HUES6 (cell line): ENCODE results near the gene CCL14.

Experiments
- H3K27ac ChIP-seq: 2 replicates; pipeline ENCODE4 v1.7.0; 2013; ENCODE audit warnings: low read depth, mild to moderate bottlenecking, low read length, inconsistent platforms
- H3K27me3 ChIP-seq: 2 replicates; pipeline ENCODE4 v1.6.1; 2013; ENCODE audit warnings: low read length; ENCODE audit not compliant: control insufficient read depth, insufficient read depth
- H3K36me3 ChIP-seq: 2 replicates; pipeline ENCODE4 v1.6.1; 2013; ENCODE audit warnings: low read length; ENCODE audit not compliant: control insufficient read depth, insufficient read depth
- H3K4me1 ChIP-seq: 2 replicates; pipeline ENCODE4 v1.6.1; 2013; ENCODE audit warnings: low read length; ENCODE audit not compliant: control insufficient read depth, insufficient read depth
- H3K4me3 ChIP-seq: 2 replicates; pipeline ENCODE4 v1.5.1; 2013; ENCODE audit warnings: low read depth, low read length
- H3K9ac ChIP-seq: one replicate; pipeline ENCODE4 v1.6.1; 2013; ENCODE audit warnings: mild to moderate bottlenecking, low read length
- H3K9me3 ChIP-seq: 2 replicates; pipeline ENCODE4 v1.6.1; 2013; ENCODE audit warnings: low read depth, low read length; ENCODE audit not compliant: control insufficient read depth, insufficient read depth

CCL14 gene

GRCh38 chr17:35972066-35972465 is 14.5 kb downstream of the CCL14 start:
- Histone ChIP-seq H3K27ac (no peak overlapping the region), H3K4me1 (peaks cover 4% of the 10 kb centered on the region), H3K9ac (no peak overlapping the region)

GRCh38 chr17:35969558-35970380 is 16.8 kb downstream of the CCL14 start:
- H3K9me3 ChIP-seq: no peaks in the 10 kb centered on the region
- H3K4me1 ChIP-seq: peaks cover 4% of the 10 kb centered on the region
- no peaks in the 10 kb centered on the region for H3K36me3 ChIP-seq
- no peak overlapping the region for H3K27ac ChIP-seq
- no peak overlapping the region for H3K9ac ChIP-seq
- no peak overlapping the region for H3K4me3 ChIP-seq
- no peaks in the 10 kb centered on the region for H3K27me3 ChIP-seq

More at GRCh38 chr17:35972066-35972465, 14.5 kb downstream of the CCL14 start:
- Histone ChIP-seq H3K9me3 (no peaks in the 10 kb centered on the region), H3K27me3 (no peaks in the 10 kb centered on the region), H3K36me3 (no peaks in the 10 kb centered on the region), H3K4me3 (no peak overlapping the region)

GRCh38 chr17:35968520-35969054 is 17.9 kb downstream of the CCL14 start:
- no peaks in the 10 kb centered on the region for H3K27me3 ChIP-seq
- no peaks in the 10 kb centered on the region for H3K36me3 ChIP-seq
- no peaks in the 10 kb centered on the region for H3K9me3 ChIP-seq
- peaks cover 4% of the 10 kb centered on the region for H3K4me1 ChIP-seq
- H3K4me3 ChIP-seq: no peak overlapping the region
- no peak overlapping the region for H3K9ac ChIP-seq
- H3K27ac ChIP-seq: no peak overlapping the region

- H3K4me3 ChIP-seq: no peak overlapping the region
- H3K4me1 ChIP-seq: peaks cover 4% of the 10 kb centered on the region
- H3K9me3 ChIP-seq: no peaks in the 10 kb centered on the region
- H3K9ac ChIP-seq: no peak overlapping the region
- no peaks in the 10 kb centered on the region for H3K27me3 ChIP-seq
- H3K27ac ChIP-seq: no peak overlapping the region
- no peaks in the 10 kb centered on the region for H3K36me3 ChIP-seq
Observed at GRCh38 chr17:35965272-35965671, 21.3 kb downstream of the CCL14 start.

GRCh38 chr17:35963663-35964062 is 22.9 kb downstream of the CCL14 start:
- Histone ChIP-seq H3K9me3 (no peaks in the 10 kb centered on the region), H3K27me3 (no peaks in the 10 kb centered on the region), H3K4me3 (no peak overlapping the region), H3K36me3 (no peaks in the 10 kb centered on the region), H3K4me1 (no peaks in the 10 kb centered on the region), H3K9ac (no peak overlapping the region), H3K27ac (no peak overlapping the region)

- no peaks in the 10 kb centered on the region for H3K36me3 ChIP-seq
- no peaks in the 10 kb centered on the region for H3K9me3 ChIP-seq
- H3K27ac ChIP-seq: no peak overlapping the region
- H3K9ac ChIP-seq: no peak overlapping the region
- H3K4me1 ChIP-seq: peaks cover 10% of the 10 kb centered on the region
- no peaks in the 10 kb centered on the region for H3K27me3 ChIP-seq
- no peak overlapping the region for H3K4me3 ChIP-seq
Observed at GRCh38 chr17:35953720-35954119, 32.8 kb downstream of the CCL14 start.

- no peaks in the 10 kb centered on the region for H3K27me3 ChIP-seq
- no peak overlapping the region for H3K9ac ChIP-seq
- no peaks in the 10 kb centered on the region for H3K36me3 ChIP-seq
- peaks cover 10% of the 10 kb centered on the region for H3K4me1 ChIP-seq
- no peak overlapping the region for H3K4me3 ChIP-seq
- no peak overlapping the region for H3K27ac ChIP-seq
- no peaks in the 10 kb centered on the region for H3K9me3 ChIP-seq
Observed at GRCh38 chr17:35949401-35949800, 37.1 kb downstream of the CCL14 start.

- Histone ChIP-seq H3K36me3 (no peaks in the 10 kb centered on the region), H3K27ac (no peak overlapping the region), H3K4me3 (no peak overlapping the region), H3K9ac (no peak overlapping the region), H3K27me3 (no peaks in the 10 kb centered on the region), H3K9me3 (no peaks in the 10 kb centered on the region), H3K4me1 (no peaks in the 10 kb centered on the region; the same call in 1 of the 2 replicates)
Observed at GRCh38 chr17:35948092-35948491, 38.4 kb downstream of the CCL14 start.

- no peak overlapping the region for H3K9ac ChIP-seq
- H3K9me3 ChIP-seq: no peaks in the 10 kb centered on the region
- H3K27me3 ChIP-seq: no peaks in the 10 kb centered on the region
- no peak overlapping the region for H3K4me3 ChIP-seq
- no peak overlapping the region for H3K27ac ChIP-seq
- H3K4me1 ChIP-seq: peaks cover 3% of the 10 kb centered on the region; the same call in 1 of the 2 replicates
- no peaks in the 10 kb centered on the region for H3K36me3 ChIP-seq
Observed at GRCh38 chr17:35947156-35947585, 39.4 kb downstream of the CCL14 start.

GRCh38 chr17:35944151-35944550 is 42.4 kb downstream of the CCL14 start:
- Histone ChIP-seq H3K4me3 (no peak overlapping the region), H3K9me3 (no peaks in the 10 kb centered on the region), H3K27me3 (no peaks in the 10 kb centered on the region), H3K9ac (no peak overlapping the region), H3K36me3 (no peaks in the 10 kb centered on the region), H3K4me1 (peaks cover 3% of the 10 kb centered on the region; the same call in 1 of the 2 replicates), H3K27ac (no peak overlapping the region)

GRCh38 chr17:35943537-35943936 is 43.0 kb downstream of the CCL14 start, which contains the start of gene LYZL6:
TSS of gene LYZL6 (minus strand) at chr17:35943713. CDS start at chr17:35939356, 4,357 bp downstream.
- Histone ChIP-seq H3K27ac (no peak within 1 kb of the TSS), H3K4me3 (no peak within 1 kb of the TSS), H3K9me3 (no peaks in the 10 kb centered on the region), H3K4me1 (peaks cover 3% of the 10 kb centered on the region; the same call in 1 of the 2 replicates), H3K27me3 (no peaks in the 10 kb centered on the region), H3K36me3 (no peaks in the 10 kb centered on the region), H3K9ac (no peak within 1 kb of the TSS)
